GM12878 (cell line): ENCODE data around the gene RAI14. TPM values are rescaled to one million over a fixed set of nuclear protein-coding genes. Genes with fewer than 3 reads are reported as not detected.

Source experiments
- ATAC-seq: fragments of 200-7000 bp; cut with Tn5 transposase; 3 replicates; pipeline ENCODE4 v1.9.1; 2020; ENCODE audit warnings: mild to moderate bottlenecking, moderate library complexity
- BruUV-seq: library from RNA; stranded (reverse); fragments of 400-500 nt; replicated peaks from 2 replicates; lab custom pipeline; 2021; lab: Mats Ljungman, UMichigan
- CTCF ChIA-PET: fragments of 300-600 bp; sonication (Branson Sonifier 250); formaldehyde crosslinking; extraction: SDS; loops from one replicate; lab custom pipeline; 2021; ENCODE audit warnings: inconsistent platforms; lab: Yijun Ruan, JAX
- POLR2A ChIA-PET: fragments of 350-600 bp; formaldehyde crosslinking; extraction: SDS; loops from one replicate; lab custom pipeline; 2021; ENCODE audit warnings: inconsistent platforms; lab: Charles Lee
- RAD21 ChIA-PET: fragments of 300-600 bp; sonication (Branson Sonifier 250); formaldehyde crosslinking; loops from one replicate; lab custom pipeline; 2023; ENCODE audit warnings: antibody characterized with exemption; ENCODE audit not compliant: unreplicated experiment; lab: Charles Lee
- SMC1A ChIA-PET: fragments of 300-600 bp; sonication (Branson Sonifier 250); formaldehyde crosslinking; loops from one replicate; lab custom pipeline; 2023; ENCODE audit not compliant: unreplicated experiment, uncharacterized antibody; lab: Charles Lee
- DNase-seq: peaks from one replicate; pipeline ENCODE4 v3.0.0-alpha.2; 2011; ENCODE audit warnings: low read depth, low spot score
- FAIRE-seq: peaks from 3 replicates; lab custom pipeline; 2011; peaks lifted over from hg19 to GRCh38; lab: Jason Lieb, UNC
- H2AFZ ChIP-seq: 2 replicates; pipeline ENCODE4 v1.6.0; 2011; ENCODE audit warnings: low read depth, low read length, control low read depth; ENCODE audit not compliant: control insufficient read depth
- H3K27ac ChIP-seq: 2 replicates; pipeline ENCODE4 v1.5.1; 2011; ENCODE audit warnings: control low read depth; ENCODE audit not compliant: control insufficient read depth, insufficient read depth
- H3K27me3 ChIP-seq, 2 experiments: replicated peaks in 1 of 2; 2 replicates each; pipeline versions ENCODE4 v1.6.0 to v1.6.1; 2011; ENCODE audit warnings: low read length in 1 of 2; ENCODE audit not compliant: control insufficient read depth in 2 of 2, insufficient read depth in 2 of 2
- H3K36me3 ChIP-seq, 2 experiments: 2 replicates each; pipeline ENCODE4 v1.5.1; 2011; ENCODE audit warnings: low read length in 1 of 2; ENCODE audit not compliant: control insufficient read depth in 2 of 2, insufficient read depth in 2 of 2
- H3K4me1 ChIP-seq: 2 replicates; pipeline ENCODE4 v1.6.1; 2011; ENCODE audit warnings: mild to moderate bottlenecking, low read length, moderate library complexity, mixed read lengths; ENCODE audit not compliant: control insufficient read depth, insufficient read depth
- H3K4me2 ChIP-seq: 2 replicates; pipeline ENCODE4 v1.6.0; 2011; ENCODE audit warnings: control low read depth; ENCODE audit not compliant: control insufficient read depth, insufficient read depth
- H3K4me3 ChIP-seq: fragments of 200-600 bp; sonication (generic); 2 replicates; pipeline ENCODE4 v1.5.1; 2016
- H3K79me2 ChIP-seq: 2 replicates; pipeline ENCODE4 v1.6.0; 2011; ENCODE audit warnings: low read length; ENCODE audit not compliant: control insufficient read depth, insufficient read depth
- H3K9ac ChIP-seq: 2 replicates; pipeline ENCODE4 v1.8.0; 2011; ENCODE audit warnings: low read length, control low read depth, mixed read lengths; ENCODE audit not compliant: control insufficient read depth, insufficient read depth
- H3K9me3 ChIP-seq: replicated peaks from 3 replicates; pipeline ENCODE4 v1.5.1; 2011; ENCODE audit warnings: mild to moderate bottlenecking, low read length; ENCODE audit not compliant: control insufficient read depth, insufficient read depth
- H4K20me1 ChIP-seq: 2 replicates; pipeline ENCODE4 v1.6.0; 2011; ENCODE audit not compliant: control insufficient read depth, insufficient read depth
- ATF7 ChIP-seq: fragments of 450-650 bp; IDR thresholded peaks from 2 replicates; pipeline ENCODE4 v1.6.1; 2016; ENCODE audit warnings: low read depth, mild to moderate bottlenecking
- CBFB ChIP-seq: IDR thresholded peaks from 2 replicates; pipeline ENCODE4 v1.6.1; 2016; ENCODE audit warnings: antibody characterized with exemption, low read depth
- CHD2 ChIP-seq: IDR thresholded peaks from 2 replicates; pipeline ENCODE4 v1.6.1; 2011; ENCODE audit warnings: low read depth, low read length, improper control_type of control experiment, borderline replicate concordance
- ESRRA ChIP-seq: IDR thresholded peaks from 2 replicates; pipeline ENCODE4 v1.6.1; 2012; ENCODE audit warnings: mild to moderate bottlenecking, low read length, improper control_type of control experiment
- EZH2 ChIP-seq: IDR thresholded peaks from 2 replicates; pipeline ENCODE4 v1.6.1; 2012; ENCODE audit warnings: low read depth, mild to moderate bottlenecking, control low read depth, inconsistent platforms, low read length, borderline replicate concordance; ENCODE audit not compliant: control insufficient read depth
- MEF2B ChIP-seq: fragments of 450-650 bp; IDR thresholded peaks from 2 replicates; pipeline ENCODE4 v1.6.1; 2018; ENCODE audit warnings: mild to moderate bottlenecking, moderate library complexity; ENCODE audit not compliant: partially characterized antibody, poor library complexity, severe bottlenecking
- NFIC ChIP-seq: IDR thresholded peaks from 2 replicates; pipeline ENCODE4 v1.6.1; 2012; ENCODE audit warnings: low read depth, mild to moderate bottlenecking, inconsistent platforms, low read length, moderate library complexity
- NR2C1 ChIP-seq: fragments of 450-650 bp; IDR thresholded peaks from 2 replicates; pipeline ENCODE4 v1.6.1; 2017; ENCODE audit warnings: antibody characterized with exemption, mild to moderate bottlenecking, moderate library complexity
- RUNX3 ChIP-seq: IDR thresholded peaks from 2 replicates; pipeline ENCODE4 v1.6.1; 2012; ENCODE audit warnings: low read length, inconsistent platforms
- SUZ12 ChIP-seq: fragments of 200-600 bp; sonication (generic); IDR thresholded peaks from one replicate; pipeline ENCODE4 v1.6.1; 2018; ENCODE audit warnings: antibody characterized with exemption, mild to moderate bottlenecking; ENCODE audit not compliant: unreplicated experiment
- WGBS: methylation state at CpG from one replicate; pipeline ENCODE4 v1.1.6; 2016; ENCODE audit warnings: low lambda C conversion rate; ENCODE audit not compliant: insufficient replicate concordance, insufficient coverage; ENCODE audit errors: missing lambda C conversion rate; 5-methylcytosine and 5-hydroxymethylcytosine counted together
- in situ Hi-C: fragments of 300-500 bp; cut with MboI; formaldehyde crosslinking; loops from 9 replicates; pipeline ENCODE4 v1.14.3; 2018; ENCODE audit warnings: mixed read lengths
- intact Hi-C: fragments of 100-400 bp; cut with micrococcal nuclease; formaldehyde crosslinking; loops from one replicate; pipeline ENCODE4 v1.14.2; 2022; ENCODE audit not compliant: unreplicated experiment
- polyA plus RNA-seq, 11 experiments: library from polyadenylated mRNA; depleted of rRNA in 4 of 11; unstranded in 6 of 11; stranded (reverse) in 5 of 11; fragments of >200 nt; fragmentation: Nextera tagmentation in 4 of 11; fragmentation: Illumina TruSeq in 1 of 11; extraction: Ambion mirVana in 4 of 11; extraction: Trizol in 1 of 11; gene quantifications; 1 replicate in 1 of 11; 2 replicates in 10 of 11; pipeline versions ENCODE4 v1.2.1 to v1.2.3, GENCODE V29; 2011 to 2016; ENCODE audit warnings: inconsistent platforms in 2 of 11, missing spikeins in 2 of 11, low read depth in 1 of 11
- total RNA-seq, 4 experiments: library from RNA; depleted of rRNA in 3 of 4; stranded (reverse); fragments of >200 nt in 3 of 4; fragmentation: Illumina TruSeq in 1 of 4; extraction: Trizol in 1 of 4; gene quantifications; 2 replicates each; pipeline versions ENCODE4 v1.2.1 to v1.2.3, GENCODE V29; 2013 to 2021

The RAI14 gene
- total and polyA plus RNA-seq, 10 of the 15 experiments (the other 5 are each of a cell fraction or from before 2014, with no cell fraction given): 0.18 to 4.6 (median 1.9) TPM

DNA sequence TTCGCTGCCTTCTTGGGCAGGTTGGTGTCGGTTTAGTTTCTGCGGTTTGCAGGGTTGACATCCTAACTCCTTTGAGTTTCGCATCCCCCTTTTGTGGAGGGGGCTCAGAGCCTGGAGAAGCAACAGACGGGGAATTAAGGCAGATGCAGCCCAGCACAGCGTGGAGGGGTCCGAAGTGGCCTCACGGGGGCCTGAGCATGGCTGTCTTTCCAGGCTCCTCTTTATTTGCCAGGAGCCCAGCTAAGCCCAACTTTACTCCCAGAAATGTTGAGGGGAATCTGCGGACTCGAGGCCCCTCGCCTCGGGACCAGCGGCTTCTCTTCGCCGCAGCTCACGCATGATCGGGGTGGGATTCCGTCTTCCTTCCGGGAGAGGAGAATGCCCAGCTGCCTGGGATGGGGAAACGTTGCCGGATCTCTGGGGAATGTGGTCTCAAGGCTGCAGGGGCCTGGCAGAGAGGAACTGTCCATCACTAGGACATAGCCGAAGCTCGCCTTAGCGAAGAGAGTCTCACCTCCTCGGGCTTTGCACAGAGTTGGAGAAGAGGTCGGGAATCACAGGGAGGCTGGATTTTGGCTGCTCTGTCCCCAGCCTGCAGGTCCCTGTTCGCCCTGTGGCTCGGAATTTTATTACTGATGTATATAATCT lies 1.3 kb downstream of the RAI14 start:
- TF ChIP-seq NR2C1 (no peak), ESRRA (no peak), EZH2 (0 out of 2 replicates have a peak, but pooled peaks have one; percentile 10), CBFB (no peak), ATF7 (no peak), CHD2 (no peak), SUZ12 (no peak), MEF2B (no peak), RUNX3 (peak; percentile 62), NFIC (no peak)
- RAD21 ChIA-PET: no interaction called here
- no peaks in the 10 kb centered on the region for H4K20me1 ChIP-seq
- DNase-seq (no peak), FAIRE-seq (no peak), ATAC-seq (no peak)
- CTCF ChIA-PET: no interaction called here
- BruUV-seq: no TSS peak
- H3K9me3 ChIP-seq: no peaks in the 10 kb centered on the region
- in situ Hi-C loops (no loop called here), intact Hi-C loops (no loop called here)
- WGBS: 36% methylated on average over 28 of the region's 28 CpGs
- no peaks in the 10 kb centered on the region for H3K4me1 ChIP-seq
- H3K27me3 ChIP-seq: peaks cover 9 to 14% of the 10 kb centered on the region in 2 experiments
- H3K27ac ChIP-seq: no peak overlapping the region
- no peak overlapping the region for H3K4me3 ChIP-seq
- no peaks in the 10 kb centered on the region for H3K36me3 ChIP-seq
- POLR2A ChIA-PET: no interaction called here
- no peak overlapping the region for H3K9ac ChIP-seq
- SMC1A ChIA-PET: no interaction called here
- peak overlapping the region; percentile 72 for H3K4me2 ChIP-seq
- no peak overlapping the region; the same call in 1 of the 2 replicates for H2AFZ ChIP-seq
- no peaks in the 10 kb centered on the region for H3K79me2 ChIP-seq
